AG09309 (cell line): Measurements from ENCODE around the gene GAST.
"Not testable (repeated sequence)": the region's sequence is repeated elsewhere in the genome, so short reads cannot be mapped to it uniquely, and the experiment has no call there.

Experiments used
- DNase-seq: peaks from one replicate; pipeline ENCODE4 v3.0.0-alpha.2; 2010; ENCODE audit warnings: low read depth
- H3K4me3 ChIP-seq: 2 replicates; pipeline ENCODE4 v1.5.1; 2011; ENCODE audit warnings: mild to moderate bottlenecking, low read depth, low read length, moderate library complexity; ENCODE audit not compliant: control insufficient read depth
- CTCF ChIP-seq: IDR thresholded peaks from 2 replicates; pipeline ENCODE4 v1.5.1; 2011; ENCODE audit warnings: mild to moderate bottlenecking, low read depth, low read length, inconsistent platforms; ENCODE audit not compliant: insufficient read depth, control insufficient read depth; ENCODE audit errors: missing control alignments

GAST gene

GRCh38 chr17:41666708-41667279 lies 45.3 kb upstream of the GAST start:
- peak; percentile 94 for TF ChIP-seq CTCF
- no peak for DNase-seq
- H3K4me3 ChIP-seq: peak overlapping the region; percentile 42

- TF ChIP-seq CTCF: no peak
- no peak overlapping the region for H3K4me3 ChIP-seq
- DNase-seq: no peak
Observed at GRCh38 chr17:41667280-41668041, 44.7 kb upstream of the GAST start.

- no peak for DNase-seq
- H3K4me3 ChIP-seq: no peak overlapping the region
- TF ChIP-seq CTCF: no peak
Observed at GRCh38 chr17:41672153-41672552, 40.0 kb upstream of the GAST start.

GRCh38 chr17:41675157-41676057 lies 36.7 kb upstream of the GAST start:
- H3K4me3 ChIP-seq, DNase-seq: not testable (repeated sequence)

- H3K4me3 ChIP-seq: no peak overlapping the region
- no peak for TF ChIP-seq CTCF
- DNase-seq: no peak
Observed at GRCh38 chr17:41676058-41676419, 36.1 kb upstream of the GAST start.

GRCh38 chr17:41678411-41678906 lies 33.7 kb upstream of the GAST start:
- peak overlapping the region; percentile 30 for H3K4me3 ChIP-seq
- TF ChIP-seq CTCF: no peak
- DNase-seq: no peak
